H9 (cell line): ENCODE data around the gene ARID5A. TPM values are rescaled to one million over a fixed set of nuclear protein-coding genes. Genes with fewer than 3 reads are reported as not detected.

Source experiments
- DNase-seq: peaks from one replicate; pipeline ENCODE4 v3.0.0-alpha.2; 2017
- H2AFZ ChIP-seq: one replicate; pipeline ENCODE4 v1.6.1; 2013; ENCODE audit warnings: mild to moderate bottlenecking, low read length, control low read depth, moderate library complexity
- H2AK5ac ChIP-seq: 2 replicates; pipeline ENCODE4 v1.6.1; 2013; ENCODE audit warnings: low read length, control low read depth, mixed read lengths; ENCODE audit not compliant: insufficient read length
- H2BK120ac ChIP-seq: one replicate; pipeline ENCODE4 v1.6.1; 2013; ENCODE audit warnings: low read depth, mild to moderate bottlenecking, low read length, control low read depth, inconsistent platforms; ENCODE audit not compliant: poor library complexity, severe bottlenecking
- H2BK12ac ChIP-seq: 2 replicates; pipeline ENCODE4 v1.6.1; 2013; ENCODE audit warnings: low read length, control low read depth, mixed read lengths, low read depth; ENCODE audit not compliant: insufficient read length
- H2BK15ac ChIP-seq: 2 replicates; pipeline ENCODE4 v1.6.1; 2013; ENCODE audit warnings: low read depth, low read length, control low read depth
- H2BK20ac ChIP-seq: one replicate; pipeline ENCODE4 v1.6.1; 2013; ENCODE audit warnings: low read depth, mild to moderate bottlenecking, low read length, control low read depth, inconsistent platforms; ENCODE audit not compliant: poor library complexity, severe bottlenecking
- H2BK5ac ChIP-seq: 2 replicates; pipeline ENCODE4 v1.6.1; 2013; ENCODE audit warnings: low read length, control low read depth, mixed read lengths; ENCODE audit not compliant: insufficient read length
- H3K14ac ChIP-seq: 2 replicates; pipeline ENCODE4 v1.6.1; 2013; ENCODE audit warnings: low read length, control low read depth; ENCODE audit not compliant: insufficient read depth
- H3K18ac ChIP-seq: 2 replicates; pipeline ENCODE4 v1.6.1; 2013; ENCODE audit warnings: low read depth, mild to moderate bottlenecking, mixed read lengths, low read length, control low read depth; ENCODE audit not compliant: insufficient read length
- H3K23ac ChIP-seq: 2 replicates; pipeline ENCODE4 v1.6.1; 2013; ENCODE audit warnings: low read length, control low read depth, mixed read lengths, low read depth; ENCODE audit not compliant: insufficient read length
- H3K23me2 ChIP-seq: 2 replicates; pipeline ENCODE4 v1.6.1; 2013; ENCODE audit warnings: low read depth, mild to moderate bottlenecking, mixed read lengths, low read length, control low read depth; ENCODE audit not compliant: insufficient read length, poor library complexity, severe bottlenecking
- H3K27ac ChIP-seq: 2 replicates; pipeline ENCODE4 v1.5.1; 2013; ENCODE audit warnings: low read length, control low read depth, mixed read lengths, low read depth; ENCODE audit not compliant: insufficient read length
- H3K27me3 ChIP-seq: 2 replicates; pipeline ENCODE4 v1.6.1; 2013; ENCODE audit warnings: low read length, control low read depth, inconsistent platforms; ENCODE audit not compliant: insufficient read depth
- H3K4ac ChIP-seq: 2 replicates; pipeline ENCODE4 v1.6.1; 2013; ENCODE audit warnings: low read depth, mild to moderate bottlenecking, control low read depth, inconsistent platforms, low read length, moderate library complexity
- H3K4me1 ChIP-seq: 2 replicates; pipeline ENCODE4 v1.6.1; 2013; ENCODE audit warnings: low read length, control low read depth, inconsistent platforms; ENCODE audit not compliant: insufficient read depth
- H3K4me2 ChIP-seq: 2 replicates; pipeline ENCODE4 v1.6.1; 2013; ENCODE audit warnings: low read length, control low read depth, mixed read lengths; ENCODE audit not compliant: insufficient read length, insufficient read depth
- H3K56ac ChIP-seq: 2 replicates; pipeline ENCODE4 v1.6.1; 2013; ENCODE audit warnings: low read depth, mild to moderate bottlenecking, mixed read lengths, low read length, control low read depth; ENCODE audit not compliant: insufficient read length
- H3K79me1 ChIP-seq: 2 replicates; pipeline ENCODE4 v1.6.1; 2013; ENCODE audit warnings: low read depth, mild to moderate bottlenecking, moderate library complexity, low read length, control low read depth, inconsistent platforms; ENCODE audit not compliant: insufficient read depth, poor library complexity, severe bottlenecking
- H3K79me2 ChIP-seq: 2 replicates; pipeline ENCODE4 v1.6.1; 2013; ENCODE audit warnings: low read length, control low read depth, inconsistent platforms; ENCODE audit not compliant: insufficient read depth
- H3K9ac ChIP-seq: 2 replicates; pipeline ENCODE4 v1.6.1; 2013; ENCODE audit warnings: low read length, control low read depth, mixed read lengths; ENCODE audit not compliant: insufficient read length; ENCODE audit errors: extremely low read depth
- H3K9me3 ChIP-seq: one replicate; pipeline ENCODE4 v1.6.1; 2013; ENCODE audit warnings: low read depth, low read length, inconsistent platforms; ENCODE audit not compliant: control insufficient read depth
- H3T11ph ChIP-seq: one replicate; pipeline ENCODE4 v1.6.1; 2013; ENCODE audit warnings: mild to moderate bottlenecking, low read length, control low read depth, inconsistent platforms
- H4K20me1 ChIP-seq: one replicate; pipeline ENCODE4 v1.6.1; 2013; ENCODE audit not compliant: control insufficient read depth, insufficient read length, insufficient read depth
- H4K5ac ChIP-seq: 2 replicates; pipeline ENCODE4 v1.6.1; 2013; ENCODE audit warnings: low read depth, mild to moderate bottlenecking, mixed read lengths, low read length, control low read depth; ENCODE audit not compliant: insufficient read length
- H4K8ac ChIP-seq: replicated peaks from 2 replicates; pipeline ENCODE4 v1.6.1; 2013; ENCODE audit warnings: low read length, control low read depth, mixed read lengths, low read depth; ENCODE audit not compliant: insufficient read length
- H4K91ac ChIP-seq: 2 replicates; pipeline ENCODE4 v1.6.1; 2013; ENCODE audit warnings: low read depth, mild to moderate bottlenecking, moderate library complexity, mixed read lengths, low read length, control low read depth; ENCODE audit not compliant: insufficient read length
- H3K27ac Mint-ChIP-seq, 3 experiments: 2 replicates in 2 of 3; 3 replicates in 1 of 3; pipeline ENCODE4 v1.8.0; 2020 to 2021; ENCODE audit warnings: mixed read lengths in 3 of 3, mild to moderate bottlenecking in 1 of 3, moderate library complexity in 1 of 3
- H3K27me3 Mint-ChIP-seq: 2 replicates; pipeline ENCODE4 v1.8.0; 2021; ENCODE audit warnings: low read depth, mild to moderate bottlenecking, moderate library complexity, mixed read lengths
- H3K36me3 Mint-ChIP-seq, 3 experiments: 2 replicates in 2 of 3; 3 replicates in 1 of 3; pipeline ENCODE4 v1.8.0; 2020 to 2021; ENCODE audit warnings: low read depth in 3 of 3, mixed read lengths in 3 of 3; ENCODE audit not compliant: insufficient read depth in 1 of 3
- H3K4me1 Mint-ChIP-seq, 2 experiments: 2 replicates each; pipeline ENCODE4 v1.8.0; 2020; ENCODE audit warnings: mixed read lengths in 2 of 2
- H3K4me3 Mint-ChIP-seq, 2 experiments: 2 replicates in 1 of 2; 3 replicates in 1 of 2; pipeline ENCODE4 v1.8.0; 2020 to 2021; ENCODE audit warnings: mild to moderate bottlenecking in 2 of 2, mixed read lengths in 2 of 2, moderate library complexity in 1 of 2
- H3K9me3 Mint-ChIP-seq, 2 experiments: 2 replicates in 1 of 2; 3 replicates in 1 of 2; pipeline ENCODE4 v1.8.0; 2020; ENCODE audit warnings: mild to moderate bottlenecking in 2 of 2, mixed read lengths in 2 of 2, moderate library complexity in 1 of 2
- WGBS: extraction: QIAGEN DNeasy Blood & Tissue Kit; methylation state at CpG from one replicate; pipeline ENCODE4 v1.1.7; 2013; ENCODE audit warnings: missing lambda C conversion rate, low lambda C conversion rate, mixed read lengths; ENCODE audit not compliant: insufficient read length; ENCODE audit errors: extremely low coverage; 5-methylcytosine and 5-hydroxymethylcytosine counted together
- total RNA-seq: library from RNA; stranded (reverse); gene quantifications from 2 replicates; pipeline ENCODE4 v1.2.1, GENCODE V29; 2021
- TF ChIP-seq, protein P1 (sequence below): fragments of 200-600 bp; sonication (generic); conservative IDR thresholded peaks from 3 replicates; pipeline ENCODE4 v1.8.0; 2021; ENCODE audit warnings: antibody characterized with exemption, mild to moderate bottlenecking

The ARID5A gene
- total RNA-seq, 1 experiment from 2014 or later, result 4.5 TPM

DNA sequence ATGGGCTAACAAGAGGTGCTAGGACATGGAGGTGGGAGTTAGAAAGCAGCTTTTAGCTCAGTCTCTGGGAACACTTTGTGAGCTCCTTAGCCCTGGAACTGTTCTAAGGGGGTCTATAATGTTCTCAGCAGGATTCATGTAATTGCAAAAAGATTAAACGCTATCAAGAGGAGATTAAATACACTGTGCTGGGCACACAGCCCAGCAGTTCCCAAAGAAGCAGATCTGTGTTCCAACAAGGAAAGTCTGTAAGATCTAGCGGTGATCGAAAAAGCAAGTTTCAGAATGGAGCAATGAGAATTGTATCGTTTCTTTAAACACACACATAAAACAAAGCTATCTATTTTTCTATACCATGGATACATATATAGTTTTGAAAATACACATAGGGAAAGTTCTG, 2.4 kb upstream of the ARID5A start:
- no peak overlapping the region for H2AK5ac ChIP-seq
- WGBS, result no CpG with 5 or more reads among the region's 4 CpGs
- Mint-ChIP-seq H3K4me3 (no peak overlapping the region), H3K27ac (no peak overlapping the region), H3K4me1 (peaks cover 22 to 37% of the 10 kb centered on the region in 2 experiments), H3K27me3 (peaks cover 54% of the 10 kb centered on the region), H3K9me3 (no peaks in the 10 kb centered on the region), H3K36me3 (no peaks in the 10 kb centered on the region)
- H3K4ac ChIP-seq, result no peak overlapping the region
- H4K91ac ChIP-seq, result no peak overlapping the region
- H3K79me1 ChIP-seq, result no peaks in the 10 kb centered on the region
- peaks cover 19% of the 10 kb centered on the region for H3K23me2 ChIP-seq
- H3K23ac ChIP-seq, result no peak overlapping the region
- no peak overlapping the region for H2BK20ac ChIP-seq
- no peaks in the 10 kb centered on the region for H4K20me1 ChIP-seq
- H3K4me1 ChIP-seq, result peaks cover 3% of the 10 kb centered on the region; the same call in 1 of the 2 replicates
- no peak overlapping the region for H3K56ac ChIP-seq
- H2BK5ac ChIP-seq, result no peak overlapping the region
- no peaks in the 10 kb centered on the region for H3K79me2 ChIP-seq
- no peak overlapping the region for H2BK15ac ChIP-seq
- H3K9ac ChIP-seq, result no peak overlapping the region
- no peak overlapping the region for H3K27ac ChIP-seq
- TF ChIP-seq, protein P1, sequence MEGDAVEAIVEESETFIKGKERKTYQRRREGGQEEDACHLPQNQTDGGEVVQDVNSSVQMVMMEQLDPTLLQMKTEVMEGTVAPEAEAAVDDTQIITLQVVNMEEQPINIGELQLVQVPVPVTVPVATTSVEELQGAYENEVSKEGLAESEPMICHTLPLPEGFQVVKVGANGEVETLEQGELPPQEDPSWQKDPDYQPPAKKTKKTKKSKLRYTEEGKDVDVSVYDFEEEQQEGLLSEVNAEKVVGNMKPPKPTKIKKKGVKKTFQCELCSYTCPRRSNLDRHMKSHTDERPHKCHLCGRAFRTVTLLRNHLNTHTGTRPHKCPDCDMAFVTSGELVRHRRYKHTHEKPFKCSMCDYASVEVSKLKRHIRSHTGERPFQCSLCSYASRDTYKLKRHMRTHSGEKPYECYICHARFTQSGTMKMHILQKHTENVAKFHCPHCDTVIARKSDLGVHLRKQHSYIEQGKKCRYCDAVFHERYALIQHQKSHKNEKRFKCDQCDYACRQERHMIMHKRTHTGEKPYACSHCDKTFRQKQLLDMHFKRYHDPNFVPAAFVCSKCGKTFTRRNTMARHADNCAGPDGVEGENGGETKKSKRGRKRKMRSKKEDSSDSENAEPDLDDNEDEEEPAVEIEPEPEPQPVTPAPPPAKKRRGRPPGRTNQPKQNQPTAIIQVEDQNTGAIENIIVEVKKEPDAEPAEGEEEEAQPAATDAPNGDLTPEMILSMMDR, result no peak
- no peak for DNase-seq
- H3K14ac ChIP-seq, result no peak overlapping the region
- no peak overlapping the region for H2AFZ ChIP-seq
- no peak overlapping the region for H2BK12ac ChIP-seq
- no peak overlapping the region for H4K5ac ChIP-seq
- no peak overlapping the region for H4K8ac ChIP-seq
- H3K18ac ChIP-seq, result no peak overlapping the region
- H3K9me3 ChIP-seq, result no peaks in the 10 kb centered on the region
- H3K4me2 ChIP-seq, result no peak overlapping the region
- no peak overlapping the region for H3T11ph ChIP-seq
- H2BK120ac ChIP-seq, result no peak overlapping the region
- H3K27me3 ChIP-seq, result peaks cover 12% of the 10 kb centered on the region; the same call in 1 of the 2 replicates
